ENCODE measurements around the gene TBC1D9.

Gene TBC1D9

DNA sequence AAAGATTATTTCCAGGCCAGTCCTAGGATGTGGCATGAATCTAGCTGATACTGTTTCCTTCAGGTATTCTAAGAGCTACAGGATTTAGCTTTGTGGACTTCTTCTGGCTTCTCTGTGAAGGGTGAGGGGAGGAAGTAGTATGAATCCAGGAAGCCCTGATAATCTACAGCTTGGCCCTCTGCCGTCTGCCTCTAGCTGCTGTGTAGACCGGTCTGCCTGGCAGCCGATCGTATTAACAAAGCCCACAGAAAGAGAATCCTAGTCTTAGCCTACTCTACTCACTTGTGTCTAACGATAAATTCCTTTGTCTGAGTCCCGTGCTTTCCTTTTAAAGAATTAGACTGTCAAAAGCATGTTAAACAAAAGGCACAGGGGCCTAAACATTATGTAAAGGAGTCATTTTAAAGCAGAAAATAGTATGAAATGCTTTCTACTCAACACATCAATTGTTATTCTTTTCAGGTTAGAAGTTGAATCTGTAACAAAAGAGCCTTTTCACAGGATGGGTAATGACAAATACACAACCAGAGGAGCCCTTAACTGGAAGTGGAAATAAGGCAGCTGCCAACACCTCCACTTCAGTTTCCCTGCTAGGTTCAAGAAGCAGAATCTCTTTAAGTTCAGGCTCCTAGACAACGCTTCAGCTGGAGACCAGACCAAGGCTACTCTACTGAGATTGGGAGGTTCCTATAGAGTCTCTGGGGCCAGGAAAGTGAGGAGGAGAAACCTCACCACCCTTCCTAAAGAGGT is 138.5 kb downstream of the TBC1D9 start:
- no peak for DNase-seq (ENCODE audit: low read depth)

DNA sequence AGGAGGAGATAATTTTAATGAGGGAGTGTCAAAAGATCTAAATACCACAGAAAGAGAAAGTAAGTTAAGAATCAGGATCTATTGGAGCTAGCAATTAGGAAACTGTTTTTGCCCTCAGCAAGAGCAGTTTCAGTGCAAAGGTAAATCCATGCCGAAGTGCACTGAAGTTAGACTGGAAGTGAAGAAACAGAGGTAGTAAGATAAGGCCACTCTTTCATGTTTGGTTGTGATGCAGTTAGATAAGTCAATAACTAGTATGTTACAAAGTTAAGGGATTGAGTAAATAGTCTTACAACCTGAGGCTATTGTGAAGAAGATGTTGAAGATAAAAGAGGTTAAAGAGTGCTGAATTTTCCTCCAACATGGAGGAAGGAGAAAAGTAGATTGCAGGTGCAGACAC is 140.7 kb downstream of the TBC1D9 start:
- no peak for DNase-seq (ENCODE audit: low read depth)

DNA sequence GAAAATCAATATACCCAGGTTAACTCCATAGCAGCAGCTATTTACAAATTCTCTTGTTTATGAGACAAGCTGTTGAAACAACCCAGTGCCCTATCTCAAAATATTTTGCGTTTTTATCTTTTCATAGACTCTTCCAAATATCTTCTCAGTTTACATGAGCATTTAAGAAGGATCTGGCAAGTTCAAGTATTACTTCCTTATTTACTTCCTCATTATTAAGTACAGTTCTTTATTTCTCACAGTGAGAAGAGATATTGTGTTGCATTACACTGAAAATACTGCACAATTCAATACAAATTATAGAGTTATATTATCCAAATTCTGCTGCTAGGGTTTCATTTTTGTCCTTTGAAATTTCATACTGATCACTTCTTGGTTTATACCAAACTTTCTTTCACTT is 143.8 kb downstream of the TBC1D9 start:
- DNase-seq (ENCODE audit: low read depth): no peak

DNA sequence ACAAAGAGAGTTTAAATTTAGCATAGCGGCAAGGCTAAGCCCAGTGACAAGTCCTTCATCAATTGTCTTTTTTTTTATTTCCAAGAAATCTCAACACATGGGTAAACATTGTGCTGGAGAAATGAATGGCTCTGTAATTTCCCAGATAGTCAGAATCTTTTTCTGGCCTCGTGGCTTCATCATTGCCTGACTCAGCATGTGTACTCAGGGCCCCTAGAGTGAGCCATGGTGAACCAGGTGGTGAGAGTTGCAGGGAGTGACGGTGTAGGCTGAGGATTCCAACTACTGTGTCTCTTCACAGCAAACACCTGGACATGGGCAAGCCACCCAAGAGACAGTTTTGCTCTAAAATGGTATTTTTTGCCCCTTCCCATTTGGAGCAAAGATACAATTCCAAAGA is 144.3 kb downstream of the TBC1D9 start:
- no peak for DNase-seq (ENCODE audit: low read depth)

DNA sequence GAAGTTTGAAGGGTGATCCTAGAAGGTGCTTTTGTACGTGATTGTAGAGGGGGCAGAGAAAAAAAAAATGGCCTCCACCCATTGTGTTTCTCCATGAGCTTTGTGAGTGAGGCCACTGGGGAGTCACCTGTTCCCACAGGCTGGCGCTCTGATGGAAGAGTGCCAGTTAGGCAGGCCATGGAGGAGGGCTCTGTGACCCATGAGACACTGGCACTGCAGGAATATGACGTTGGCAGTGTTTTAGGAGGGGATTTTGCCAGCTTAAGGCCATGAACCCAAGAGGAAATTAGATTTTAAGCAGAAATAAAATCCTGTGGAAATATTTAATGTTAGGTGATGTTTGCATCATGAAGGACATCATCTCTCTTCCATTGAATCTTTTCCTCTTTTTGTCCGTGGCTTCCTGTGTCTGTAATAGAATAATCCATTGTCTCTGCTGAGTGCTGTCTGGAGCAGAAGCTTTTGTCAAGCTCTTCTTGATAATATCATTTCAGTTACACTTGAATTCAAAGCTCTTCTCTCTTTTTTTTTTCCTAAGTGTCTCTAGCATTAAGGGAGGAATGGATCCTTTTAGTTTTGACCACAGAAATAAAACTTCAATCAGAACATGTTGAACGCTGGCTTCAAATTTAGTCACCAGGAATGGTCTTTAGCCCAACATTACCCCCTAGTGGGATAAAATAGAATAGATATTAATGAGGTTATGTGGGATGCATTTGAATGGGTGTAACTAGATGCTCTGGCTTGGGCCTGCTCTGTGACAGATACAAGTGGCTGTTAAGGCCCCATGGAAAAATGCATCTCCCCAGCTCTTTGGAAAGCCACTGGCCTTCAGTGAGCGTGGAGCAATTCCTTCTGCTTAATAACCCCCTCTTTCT is 146.4 kb downstream of the TBC1D9 start:
- DNase-seq (ENCODE audit: low read depth): peak; percentile 37

DNA sequence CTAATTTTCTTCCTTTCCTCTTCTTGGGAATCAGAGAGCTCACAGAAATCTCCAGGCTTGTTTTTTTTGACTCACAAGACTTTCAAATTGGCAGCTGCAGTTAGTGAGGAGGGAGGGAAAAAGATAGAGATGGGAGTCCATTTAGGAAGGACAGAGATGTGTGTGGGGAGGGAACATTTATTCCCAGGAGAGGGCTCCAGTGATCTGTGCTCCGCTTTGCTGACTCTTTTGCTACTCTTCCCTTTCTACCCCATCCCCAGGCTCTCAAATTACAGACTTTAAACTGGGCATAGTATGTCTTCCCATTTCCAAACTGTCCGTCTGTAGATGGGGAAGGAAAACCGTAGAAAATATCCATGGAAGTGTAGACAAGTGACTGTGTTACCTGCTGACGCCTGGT is 148.3 kb downstream of the TBC1D9 start:
- DNase-seq (ENCODE audit: low read depth): no peak

DNA sequence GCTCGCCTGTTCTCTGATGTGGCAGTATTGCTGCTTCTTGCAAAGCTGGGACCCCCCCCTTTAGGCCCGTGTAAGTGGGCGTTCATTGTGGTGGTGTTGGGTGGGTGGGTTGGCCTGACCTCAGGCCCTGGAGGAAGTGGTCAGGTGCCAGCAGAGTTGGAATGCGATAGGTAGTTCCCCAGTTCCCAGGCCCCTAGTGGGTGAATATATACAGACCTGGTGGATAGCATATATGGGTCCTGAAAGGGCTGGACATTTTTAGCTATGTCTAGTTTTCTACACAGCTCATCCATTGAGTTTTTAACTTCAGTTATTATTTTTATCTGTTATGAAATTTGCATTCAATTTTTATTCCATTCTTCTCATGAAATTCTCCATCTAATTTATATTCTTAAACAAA is 151.6 kb downstream of the TBC1D9 start:
- no peak for DNase-seq (ENCODE audit: low read depth)

DNA sequence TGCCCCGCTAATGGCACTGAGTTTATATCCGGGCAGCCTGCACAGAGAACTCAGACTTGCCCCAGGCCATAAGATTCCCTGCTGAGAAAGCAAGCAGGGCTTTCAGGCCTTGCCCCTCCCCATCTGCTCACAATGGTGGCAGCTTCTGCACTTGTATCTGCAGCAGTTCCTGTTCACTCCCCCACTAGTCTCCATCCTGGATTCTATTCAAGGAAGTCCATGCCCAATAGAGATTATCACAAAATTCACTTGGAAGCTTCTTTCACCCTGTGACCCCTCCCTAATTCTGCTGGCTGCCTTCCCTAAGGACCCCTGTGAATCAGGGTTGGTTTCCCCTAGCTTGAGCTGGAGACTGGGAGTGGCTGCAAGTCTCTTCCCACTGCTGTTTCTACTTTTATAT is 152.9 kb downstream of the TBC1D9 start:
- no peak for DNase-seq (ENCODE audit: low read depth)

DNA sequence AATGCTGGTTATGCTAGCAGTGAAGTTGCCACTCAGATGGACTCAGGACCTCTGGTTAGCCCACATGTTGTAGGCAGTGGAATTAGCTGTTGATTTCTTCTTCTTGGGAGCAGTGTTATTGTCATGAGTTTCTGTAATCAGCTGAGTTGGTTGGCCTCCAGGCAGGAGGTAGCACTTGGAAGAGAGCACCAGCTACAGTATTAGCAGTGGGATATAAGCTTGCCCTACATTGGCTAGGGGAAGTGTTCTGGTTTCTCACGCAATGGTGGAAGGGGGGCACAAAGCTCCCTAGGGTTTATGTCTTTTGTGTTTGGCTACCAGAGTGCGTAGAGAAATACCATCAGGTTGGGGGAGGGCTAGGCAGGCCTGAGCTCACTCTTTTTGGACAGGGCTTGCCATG is 153.5 kb downstream of the TBC1D9 start:
- no peak for DNase-seq (ENCODE audit: low read depth)

DNA sequence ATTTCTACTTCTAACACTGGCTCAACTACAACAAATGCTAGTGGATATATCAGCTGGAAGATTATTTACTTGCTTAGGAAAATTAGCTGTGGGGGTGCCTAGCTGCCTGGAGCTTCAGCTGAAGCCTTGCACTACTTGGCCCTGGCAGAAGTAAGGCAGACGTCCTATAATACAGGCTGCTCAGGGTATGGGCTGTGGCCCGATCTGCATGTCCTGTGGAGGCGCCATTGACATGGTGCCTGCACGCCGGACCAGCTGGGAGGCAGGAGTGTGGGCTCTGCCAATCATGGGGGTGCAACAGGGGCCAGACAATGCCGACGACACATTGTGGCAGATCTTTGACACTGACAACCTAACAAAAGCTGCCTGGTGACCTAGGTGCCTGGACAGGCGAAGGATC is 155.8 kb downstream of the TBC1D9 start:
- no peak for DNase-seq (ENCODE audit: low read depth)

DNA sequence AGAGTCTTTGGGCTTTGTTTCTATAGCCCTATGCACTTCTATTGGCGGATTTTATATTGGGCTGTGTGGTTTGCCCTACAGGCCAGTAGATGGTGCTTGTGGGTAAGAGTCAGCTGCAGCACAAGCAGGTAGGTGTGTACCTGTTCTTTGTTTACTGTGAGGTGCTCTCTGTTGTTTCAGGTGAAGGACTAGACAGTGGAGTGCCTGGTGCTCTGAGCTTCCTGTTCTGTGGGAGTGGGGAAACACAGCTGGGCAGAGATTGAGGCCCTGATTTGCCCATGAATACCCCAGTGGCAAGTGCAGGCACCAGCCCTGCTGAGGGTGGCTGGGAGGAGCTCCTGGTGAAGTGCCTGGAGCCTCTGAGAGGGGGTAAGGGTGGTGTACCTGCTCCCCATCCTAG is 161.1 kb downstream of the TBC1D9 start:
- DNase-seq (ENCODE audit: low read depth): peak; percentile 17

DNA sequence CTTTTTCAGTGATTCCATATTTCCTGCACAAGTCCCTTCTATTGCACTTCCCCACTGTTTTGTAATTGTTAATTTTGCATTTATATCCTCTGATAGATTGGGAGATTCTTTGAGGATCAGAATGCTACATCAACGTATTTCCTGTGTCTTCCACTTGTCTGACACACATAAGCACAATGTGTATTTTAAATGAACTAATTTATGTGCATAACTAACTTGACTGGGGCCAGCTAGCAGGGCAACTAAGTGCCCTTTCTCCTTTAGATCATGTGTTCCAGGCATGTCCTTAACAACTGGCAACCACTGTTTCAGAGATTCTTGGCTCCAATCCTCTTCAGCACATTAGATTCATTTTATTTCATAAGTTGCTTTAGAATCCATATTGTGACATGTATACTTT is 171.7 kb downstream of the TBC1D9 start:
- DNase-seq (ENCODE audit: low read depth): no peak

DNA sequence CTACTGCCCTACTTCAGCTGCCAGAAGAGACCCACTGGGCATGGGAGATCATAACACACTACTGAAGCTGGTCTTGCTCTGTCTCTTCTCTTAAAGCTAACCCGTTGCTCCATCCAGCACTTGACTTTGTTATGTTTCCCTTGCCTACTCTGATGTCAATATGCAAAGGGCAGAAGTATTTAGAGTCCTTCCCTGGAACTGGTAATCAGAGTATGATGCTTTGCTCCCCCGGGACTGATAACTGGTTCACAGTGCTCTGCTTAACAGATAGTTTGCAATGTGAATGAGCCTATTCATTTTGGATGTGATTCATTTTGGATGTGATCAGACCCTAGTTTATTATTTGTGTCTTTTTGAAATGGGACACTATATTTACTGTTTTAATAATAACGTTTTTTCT is 175.1 kb downstream of the TBC1D9 start:
- no peak for DNase-seq (ENCODE audit: low read depth)

DNA sequence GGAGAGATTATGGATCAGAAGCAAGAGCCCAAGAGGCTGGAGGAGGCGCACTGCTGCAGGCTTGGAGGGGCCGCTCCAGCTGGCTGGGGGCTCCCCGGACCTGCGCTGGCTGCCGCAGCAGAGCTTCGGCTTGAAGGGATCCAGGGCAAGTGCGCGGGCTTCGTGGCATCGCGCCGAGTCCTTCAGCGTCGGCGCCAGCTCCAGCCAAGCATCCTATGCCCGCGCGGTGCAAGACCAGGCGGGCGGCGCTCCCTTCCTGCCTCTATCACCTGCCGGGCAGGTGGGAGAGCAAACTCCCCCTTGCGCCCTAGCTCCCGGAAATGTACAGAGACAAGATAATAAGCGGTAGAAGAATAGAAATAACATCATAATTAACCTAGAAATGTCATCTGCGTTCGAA is 176.9 kb downstream of the TBC1D9 start:
- DNase-seq (ENCODE audit: low read depth): no peak

DNA sequence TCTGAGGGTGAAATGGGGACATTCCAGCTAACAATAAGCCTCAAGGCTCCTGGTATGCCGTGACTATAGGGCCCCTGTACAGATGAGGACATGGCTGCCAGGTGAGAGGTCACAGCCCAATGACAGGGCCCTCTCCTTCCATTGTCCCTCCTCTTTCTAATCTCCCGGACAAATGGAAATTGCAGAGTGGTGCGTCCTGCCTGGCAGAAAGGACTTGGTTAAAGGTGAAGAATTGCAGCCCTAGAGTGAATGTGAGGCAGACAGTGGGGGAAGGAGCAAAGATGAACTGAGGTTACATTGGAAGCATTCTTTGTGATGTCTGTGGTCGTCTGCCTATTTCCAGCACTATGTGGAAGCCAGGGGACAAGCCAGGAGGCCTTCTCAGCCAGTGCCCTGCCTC is 180.7 kb downstream of the TBC1D9 start:
- no peak for DNase-seq (ENCODE audit: low read depth)

DNA sequence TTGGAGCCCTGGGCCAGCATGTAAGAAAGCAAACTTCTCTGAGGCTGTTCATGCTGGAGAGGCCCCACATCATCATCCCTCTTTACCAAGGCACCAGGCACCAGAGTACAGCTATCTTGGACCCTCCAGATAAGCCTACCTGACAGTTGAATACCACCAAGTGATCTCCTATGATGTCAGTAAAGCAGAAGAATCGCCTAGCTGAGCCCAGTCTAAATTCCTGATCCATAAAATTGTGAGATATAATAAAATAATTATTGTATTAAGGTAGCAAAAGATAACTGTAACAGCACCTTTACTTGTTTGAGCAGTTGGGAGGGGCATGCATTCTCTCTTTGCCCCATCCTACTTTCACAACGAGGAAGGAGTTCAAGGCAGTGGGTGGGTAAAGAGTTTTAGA is 184.6 kb downstream of the TBC1D9 start:
- DNase-seq (ENCODE audit: low read depth): no peak
